ENCODE measurements around the gene TSEN2.

DNA sequence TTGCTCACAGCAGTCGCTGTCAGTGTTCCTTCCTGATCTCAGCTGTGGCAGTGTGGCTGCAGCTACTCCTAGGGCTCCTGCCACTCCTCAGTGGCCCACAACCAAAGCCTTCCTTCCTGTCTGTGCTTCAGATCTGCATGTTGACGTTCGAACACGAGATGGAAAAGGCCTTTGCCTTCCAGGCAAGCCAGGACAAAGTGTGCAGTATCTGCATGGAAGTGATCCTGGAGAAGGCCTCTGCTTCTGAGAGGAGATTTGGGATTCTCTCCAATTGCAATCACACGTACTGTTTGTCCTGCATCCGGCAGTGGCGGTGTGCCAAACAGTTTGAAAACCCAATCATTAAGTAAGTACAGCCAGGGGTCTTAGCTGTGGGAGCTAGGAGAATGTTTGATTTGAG, 90.4 kb downstream of the TSEN2 start:
- TF ChIP-seq, protein P1, sequence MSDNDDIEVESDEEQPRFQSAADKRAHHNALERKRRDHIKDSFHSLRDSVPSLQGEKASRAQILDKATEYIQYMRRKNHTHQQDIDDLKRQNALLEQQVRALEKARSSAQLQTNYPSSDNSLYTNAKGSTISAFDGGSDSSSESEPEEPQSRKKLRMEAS (IDR thresholded peaks at IDR 0.05; ENCODE audit: low read depth, low read length) = no peak
- TF ChIP-seq FOXK2 (IDR thresholded peaks at IDR 0.05) (no peak), KAT2A (conservative IDR thresholded peaks at IDR 0.05; ENCODE audit: control insufficient read depth, low read depth, low read length) (no peak), SUZ12 (IDR thresholded peaks at IDR 0.05; ENCODE audit: unreplicated experiment) (no peak), EZH2 (IDR thresholded peaks at IDR 0.05; ENCODE audit: borderline replicate concordance, control insufficient read depth, low read depth, low read length) (no peak), POLR2A (IDR thresholded peaks at IDR 0.05; ENCODE audit: low read depth, low read length) (no peak), MYB (IDR thresholded peaks at IDR 0.05; ENCODE audit: borderline replicate concordance, low read depth, low read length) (no peak), ZNF24 (IDR thresholded peaks at IDR 0.05) (no peak)
- TF ChIP-seq, protein P2, sequence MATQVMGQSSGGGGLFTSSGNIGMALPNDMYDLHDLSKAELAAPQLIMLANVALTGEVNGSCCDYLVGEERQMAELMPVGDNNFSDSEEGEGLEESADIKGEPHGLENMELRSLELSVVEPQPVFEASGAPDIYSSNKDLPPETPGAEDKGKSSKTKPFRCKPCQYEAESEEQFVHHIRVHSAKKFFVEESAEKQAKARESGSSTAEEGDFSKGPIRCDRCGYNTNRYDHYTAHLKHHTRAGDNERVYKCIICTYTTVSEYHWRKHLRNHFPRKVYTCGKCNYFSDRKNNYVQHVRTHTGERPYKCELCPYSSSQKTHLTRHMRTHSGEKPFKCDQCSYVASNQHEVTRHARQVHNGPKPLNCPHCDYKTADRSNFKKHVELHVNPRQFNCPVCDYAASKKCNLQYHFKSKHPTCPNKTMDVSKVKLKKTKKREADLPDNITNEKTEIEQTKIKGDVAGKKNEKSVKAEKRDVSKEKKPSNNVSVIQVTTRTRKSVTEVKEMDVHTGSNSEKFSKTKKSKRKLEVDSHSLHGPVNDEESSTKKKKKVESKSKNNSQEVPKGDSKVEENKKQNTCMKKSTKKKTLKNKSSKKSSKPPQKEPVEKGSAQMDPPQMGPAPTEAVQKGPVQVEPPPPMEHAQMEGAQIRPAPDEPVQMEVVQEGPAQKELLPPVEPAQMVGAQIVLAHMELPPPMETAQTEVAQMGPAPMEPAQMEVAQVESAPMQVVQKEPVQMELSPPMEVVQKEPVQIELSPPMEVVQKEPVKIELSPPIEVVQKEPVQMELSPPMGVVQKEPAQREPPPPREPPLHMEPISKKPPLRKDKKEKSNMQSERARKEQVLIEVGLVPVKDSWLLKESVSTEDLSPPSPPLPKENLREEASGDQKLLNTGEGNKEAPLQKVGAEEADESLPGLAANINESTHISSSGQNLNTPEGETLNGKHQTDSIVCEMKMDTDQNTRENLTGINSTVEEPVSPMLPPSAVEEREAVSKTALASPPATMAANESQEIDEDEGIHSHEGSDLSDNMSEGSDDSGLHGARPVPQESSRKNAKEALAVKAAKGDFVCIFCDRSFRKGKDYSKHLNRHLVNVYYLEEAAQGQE (IDR thresholded peaks at IDR 0.05; ENCODE audit: low read depth, low read length) = no peak
- TF ChIP-seq, protein P3, sequence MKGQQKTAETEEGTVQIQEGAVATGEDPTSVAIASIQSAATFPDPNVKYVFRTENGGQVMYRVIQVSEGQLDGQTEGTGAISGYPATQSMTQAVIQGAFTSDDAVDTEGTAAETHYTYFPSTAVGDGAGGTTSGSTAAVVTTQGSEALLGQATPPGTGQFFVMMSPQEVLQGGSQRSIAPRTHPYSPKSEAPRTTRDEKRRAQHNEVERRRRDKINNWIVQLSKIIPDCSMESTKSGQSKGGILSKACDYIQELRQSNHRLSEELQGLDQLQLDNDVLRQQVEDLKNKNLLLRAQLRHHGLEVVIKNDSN (IDR thresholded peaks at IDR 0.05; ENCODE audit: borderline replicate concordance, extremely low read length, insufficient read depth, low read depth, low read length) = no peak
